Peyer's patch (tissue), 4 donors: ENCODE results near the gene L3MBTL4. TPM values are rescaled to one million over a fixed set of nuclear protein-coding genes. Genes with fewer than 3 reads are reported as not detected.

ENCODE experiments used
- DNase-seq, 3 donors: peaks; one replicate each; pipeline ENCODE4 v3.0.0-alpha.2; 2017 to 2019
- H3K27ac ChIP-seq, 4 donors: fragments of 200-600 bp; sonication (generic); one replicate each; pipeline ENCODE4 v1.5.1; 2016 to 2019
- H3K27me3 ChIP-seq, 2 donors: fragments of 200-600 bp; sonication (generic); one replicate each; pipeline ENCODE4 v1.5.1; 2019
- H3K36me3 ChIP-seq, 3 donors: fragments of 200-600 bp; sonication (generic); one replicate each; pipeline ENCODE4 v1.5.1; 2016 to 2019
- H3K4me1 ChIP-seq, 4 donors: fragments of 200-600 bp; sonication (generic); one replicate each; pipeline ENCODE4 v1.5.1; 2016 to 2019
- H3K4me3 ChIP-seq, 4 donors: fragments of 200-600 bp; sonication (generic); 1 replicate in 3 of 4; 2 replicates in 1 of 4; pipeline ENCODE4 v1.5.1; 2016 to 2019; ENCODE audit warnings: mild to moderate bottlenecking in 1 of 4
- H3K9me3 ChIP-seq, 4 donors: fragments of 200-600 bp; sonication (generic); one replicate each; pipeline ENCODE4 v1.5.1; 2016 to 2019; ENCODE audit warnings: mild to moderate bottlenecking in 1 of 4
- POLR2A ChIP-seq, 2 donors: fragments of 450-650 bp; IDR thresholded peaks; one replicate each; pipeline ENCODE4 v1.5.1; 2017; ENCODE audit warnings: antibody characterized with exemption in 2 of 2, mild to moderate bottlenecking in 2 of 2, moderate library complexity in 2 of 2
- total RNA-seq, 4 donors: library from RNA; depleted of rRNA; stranded (reverse); fragments of >200 nt; gene quantifications; one replicate each; pipeline ENCODE4 v1.1.0, GENCODE V29; 2016
- TF ChIP-seq, protein P1 (sequence below), 6 experiments: fragments of 450-650 bp in 4 of 6; fragments of 200-600 bp in 2 of 6; sonication (generic) in 1 of 6; IDR thresholded peaks; one replicate each; pipeline ENCODE4 v1.5.1; 2017 to 2019; ENCODE audit warnings: antibody characterized with exemption in 6 of 6, mild to moderate bottlenecking in 3 of 6, moderate library complexity in 1 of 6

L3MBTL4 gene
- total RNA-seq, 4 donors from 2014 or later: 6.5 to 25.6 (median 13.7) TPM

DNA sequence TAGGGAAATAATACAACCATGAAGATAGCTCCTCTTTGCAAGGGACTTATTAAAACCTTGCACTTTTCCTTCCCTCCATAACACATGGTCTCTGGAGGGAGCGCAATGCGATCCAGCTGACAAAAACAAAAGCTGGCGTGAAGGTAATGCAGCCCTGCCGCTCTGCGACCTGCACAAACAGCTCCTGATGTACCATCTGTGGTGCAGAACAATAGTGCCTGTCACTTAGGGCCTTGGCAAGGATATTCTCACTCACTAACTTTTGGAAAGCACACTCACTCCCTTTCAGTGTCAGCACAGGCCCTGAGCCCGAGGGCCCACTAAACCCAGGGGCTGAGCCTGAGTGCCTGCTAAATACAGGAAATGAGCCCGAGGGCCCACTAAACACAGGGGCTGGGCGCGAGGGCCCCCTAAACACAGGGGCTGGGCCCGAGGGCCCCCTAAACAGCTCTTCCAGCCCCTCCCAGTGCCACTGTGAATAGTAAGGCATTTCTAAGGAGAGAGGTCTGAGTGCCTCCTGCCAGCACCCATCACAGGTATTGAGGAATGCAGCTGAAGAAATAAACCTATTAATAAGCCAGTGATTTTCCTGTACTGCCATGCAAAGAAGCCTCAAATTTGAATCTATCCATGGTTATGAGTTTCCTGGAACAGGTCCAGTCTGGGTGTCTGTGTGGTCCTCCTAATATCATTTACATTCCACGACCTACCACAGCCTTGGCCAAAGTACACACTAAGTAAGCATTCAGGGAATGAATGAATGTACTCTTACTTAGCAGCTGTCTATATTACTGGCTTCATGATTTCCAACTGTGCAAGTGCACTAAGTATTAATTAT, 9.3 kb downstream of the L3MBTL4 start:
- no peak for TF ChIP-seq POLR2A (IDR thresholded peaks at IDR 0.05)
- TF ChIP-seq, protein P1, sequence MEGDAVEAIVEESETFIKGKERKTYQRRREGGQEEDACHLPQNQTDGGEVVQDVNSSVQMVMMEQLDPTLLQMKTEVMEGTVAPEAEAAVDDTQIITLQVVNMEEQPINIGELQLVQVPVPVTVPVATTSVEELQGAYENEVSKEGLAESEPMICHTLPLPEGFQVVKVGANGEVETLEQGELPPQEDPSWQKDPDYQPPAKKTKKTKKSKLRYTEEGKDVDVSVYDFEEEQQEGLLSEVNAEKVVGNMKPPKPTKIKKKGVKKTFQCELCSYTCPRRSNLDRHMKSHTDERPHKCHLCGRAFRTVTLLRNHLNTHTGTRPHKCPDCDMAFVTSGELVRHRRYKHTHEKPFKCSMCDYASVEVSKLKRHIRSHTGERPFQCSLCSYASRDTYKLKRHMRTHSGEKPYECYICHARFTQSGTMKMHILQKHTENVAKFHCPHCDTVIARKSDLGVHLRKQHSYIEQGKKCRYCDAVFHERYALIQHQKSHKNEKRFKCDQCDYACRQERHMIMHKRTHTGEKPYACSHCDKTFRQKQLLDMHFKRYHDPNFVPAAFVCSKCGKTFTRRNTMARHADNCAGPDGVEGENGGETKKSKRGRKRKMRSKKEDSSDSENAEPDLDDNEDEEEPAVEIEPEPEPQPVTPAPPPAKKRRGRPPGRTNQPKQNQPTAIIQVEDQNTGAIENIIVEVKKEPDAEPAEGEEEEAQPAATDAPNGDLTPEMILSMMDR (IDR thresholded peaks at IDR 0.05): no peak
- no peak for DNase-seq
- H3K9me3 ChIP-seq: no peaks in the 10 kb centered on the region
- H3K4me3 ChIP-seq: no peak overlapping the region
- no peaks in the 10 kb centered on the region for H3K27me3 ChIP-seq
- no peak overlapping the region for H3K27ac ChIP-seq
- H3K4me1 ChIP-seq: no peaks in the 10 kb centered on the region
- H3K36me3 ChIP-seq: no peaks in the 10 kb centered on the region

DNA sequence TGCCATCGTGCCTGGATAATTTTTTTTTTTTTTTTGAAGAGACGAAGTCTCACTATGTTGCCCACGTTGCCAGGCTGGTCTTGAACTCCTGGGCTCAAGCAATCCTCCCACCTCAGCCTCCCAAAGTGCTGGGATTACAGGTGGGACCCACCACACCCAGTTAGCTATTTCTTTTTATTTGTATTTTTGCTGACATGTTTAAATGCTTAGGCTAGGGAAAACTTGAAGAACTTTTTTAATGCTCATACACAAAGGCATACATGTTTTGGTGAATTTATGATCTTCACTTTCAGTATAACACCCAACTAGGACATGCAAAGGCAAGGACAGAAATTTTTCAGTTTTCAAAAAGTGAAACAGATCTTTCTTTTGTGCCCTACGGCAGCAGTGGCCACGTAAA, 9.9 kb downstream of the L3MBTL4 start:
- no peaks in the 10 kb centered on the region for H3K27me3 ChIP-seq
- H3K4me3 ChIP-seq: no peak overlapping the region
- no peak for TF ChIP-seq POLR2A (IDR thresholded peaks at IDR 0.05)
- TF ChIP-seq, protein P1 (IDR thresholded peaks at IDR 0.05): no peak
- H3K36me3 ChIP-seq: no peaks in the 10 kb centered on the region
- no peak for DNase-seq
- H3K9me3 ChIP-seq: no peaks in the 10 kb centered on the region
- no peaks in the 10 kb centered on the region for H3K4me1 ChIP-seq
- no peak overlapping the region for H3K27ac ChIP-seq

DNA sequence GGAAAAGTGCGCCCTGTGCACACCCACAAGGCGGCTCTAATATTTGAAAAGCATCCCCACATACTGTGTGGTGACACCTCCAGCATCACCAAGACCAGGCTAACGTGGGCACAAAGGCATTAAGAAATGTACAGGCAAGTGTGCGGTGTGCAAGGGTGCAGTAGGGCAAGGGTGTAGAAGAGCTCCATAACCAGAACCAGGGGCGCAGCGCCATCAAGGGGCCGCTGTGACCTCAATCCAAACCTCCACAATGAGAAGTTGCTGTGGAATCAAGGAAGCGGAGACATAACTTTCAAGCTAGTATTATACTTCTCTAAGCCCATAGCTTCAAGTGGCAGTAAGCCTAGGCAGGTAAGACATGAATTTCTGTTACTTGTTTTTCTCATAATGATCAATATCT, 13.0 kb downstream of the L3MBTL4 start:
- no peak for TF ChIP-seq POLR2A (IDR thresholded peaks at IDR 0.05)
- TF ChIP-seq, protein P1 (IDR thresholded peaks at IDR 0.05): no peak
- Histone ChIP-seq H3K27me3 (no peaks in the 10 kb centered on the region), H3K4me3 (no peak overlapping the region), H3K27ac (no peak overlapping the region), H3K9me3 (no peaks in the 10 kb centered on the region), H3K4me1 (no peaks in the 10 kb centered on the region), H3K36me3 (no peaks in the 10 kb centered on the region)
- no peak for DNase-seq

DNA sequence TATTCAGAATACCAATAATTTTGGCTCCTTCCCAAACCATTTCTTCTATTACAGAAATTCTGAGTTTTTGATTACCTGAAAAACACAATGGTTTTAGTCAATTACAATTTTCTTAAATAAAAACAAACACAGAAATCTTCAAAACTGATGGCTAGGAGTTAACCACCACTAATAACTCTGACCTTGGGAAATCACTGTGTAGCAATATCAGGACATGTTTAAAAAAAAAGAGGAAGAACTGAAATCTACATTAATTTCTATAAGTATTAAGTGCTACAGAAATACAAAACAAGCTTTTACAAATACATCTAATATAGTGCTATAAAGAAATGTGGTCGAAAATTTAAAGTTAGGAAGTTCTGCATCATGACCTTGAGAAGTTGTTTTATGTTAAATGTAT, 14.9 kb downstream of the L3MBTL4 start:
- H3K9me3 ChIP-seq: no peaks in the 10 kb centered on the region
- no peak for TF ChIP-seq POLR2A (IDR thresholded peaks at IDR 0.05)
- TF ChIP-seq, protein P1 (IDR thresholded peaks at IDR 0.05): no peak
- no peak for DNase-seq
- no peak overlapping the region for H3K4me3 ChIP-seq
- no peaks in the 10 kb centered on the region for H3K36me3 ChIP-seq
- H3K27ac ChIP-seq: no peak overlapping the region
- H3K27me3 ChIP-seq: no peaks in the 10 kb centered on the region
- H3K4me1 ChIP-seq: no peaks in the 10 kb centered on the region

DNA sequence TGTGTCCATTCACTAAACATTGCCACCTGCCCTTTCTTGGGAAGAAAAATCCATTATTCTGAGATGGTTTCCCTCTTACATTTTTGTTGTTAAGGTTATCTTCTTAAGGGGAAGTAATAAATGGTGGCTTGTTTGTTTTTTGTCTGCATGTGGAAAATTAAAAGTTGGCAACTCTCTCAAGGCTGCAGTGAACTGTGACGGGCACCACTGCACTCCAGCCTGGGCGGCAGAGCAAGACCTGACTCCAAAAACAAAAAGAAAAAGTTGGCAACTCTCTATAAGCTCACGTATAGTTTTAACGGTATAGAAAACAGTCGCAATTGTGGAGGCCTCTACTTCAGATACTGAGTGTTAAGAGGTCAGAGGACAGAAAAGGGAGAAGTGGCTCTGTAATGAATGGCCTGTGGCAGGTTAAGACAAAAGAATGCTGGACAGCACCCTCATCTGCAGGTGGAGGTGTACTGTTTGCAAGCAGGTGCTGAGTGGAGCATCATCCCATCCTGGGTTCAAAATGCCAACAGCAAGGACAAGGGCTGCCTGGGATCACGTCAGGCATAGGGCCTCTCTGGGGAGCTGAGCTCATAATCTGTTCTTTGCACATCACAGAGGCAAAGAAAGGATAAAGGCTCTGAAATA, 16.7 kb downstream of the L3MBTL4 start:
- Histone ChIP-seq H3K4me1 (no peaks in the 10 kb centered on the region), H3K36me3 (no peaks in the 10 kb centered on the region), H3K27ac (no peak overlapping the region), H3K9me3 (no peaks in the 10 kb centered on the region), H3K27me3 (no peaks in the 10 kb centered on the region), H3K4me3 (no peak overlapping the region)
- DNase-seq: no peak
- TF ChIP-seq POLR2A (IDR thresholded peaks at IDR 0.05): no peak
- TF ChIP-seq, protein P1 (IDR thresholded peaks at IDR 0.05): no peak
